ENCODE measurements around the gene BSN. TPM values are rescaled to one million over a fixed set of nuclear protein-coding genes. Genes with fewer than 3 reads are reported as not detected.

BSN gene
- total and polyA plus RNA-seq, 2 donors (not counting 3 experiments of a cell fraction or from before 2014, with no cell fraction given) = 0.04 to 0.27 TPM

DNA sequence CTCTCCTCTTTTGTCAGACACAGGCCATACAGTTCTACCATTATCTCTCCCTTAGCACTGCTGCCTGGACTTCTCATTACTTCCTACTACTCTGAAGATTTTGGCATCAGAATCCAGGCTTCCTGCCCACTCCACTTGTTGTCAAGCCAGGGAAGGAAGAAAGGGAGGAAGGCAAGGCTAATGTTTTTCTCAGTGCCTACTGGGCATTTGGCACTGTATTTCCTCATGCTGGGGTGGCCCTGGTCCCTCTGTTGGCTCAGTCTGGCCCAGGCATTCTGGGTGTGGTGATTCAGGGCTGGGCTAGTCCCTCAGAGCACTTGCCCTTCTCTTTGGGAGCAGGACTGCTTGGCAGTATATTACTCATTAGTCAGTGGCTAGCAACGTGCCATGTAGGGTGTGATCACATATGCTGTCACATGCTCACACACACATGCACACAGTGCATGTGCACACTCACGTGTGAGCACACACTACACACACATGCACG, 52.9 kb downstream of the BSN start:
- H3K4me1 ChIP-seq (ENCODE audit: control insufficient read depth, extremely low read depth, insufficient read depth, low read length) = no peaks in the 10 kb centered on the region
- no peak overlapping the region for H3K27ac ChIP-seq (ENCODE audit: insufficient read depth, low read depth, low read length)
- ChIA-PET POLR2A (no interaction called here), CTCF (no interaction called here)
- TF ChIP-seq CTCF (IDR thresholded peaks at IDR 0.05; ENCODE audit: extremely low read depth in 1 of 2, insufficient read depth in 1 of 2, low read depth in 1 of 2, low read length in 2 of 2) = no peak
- TF ChIP-seq, protein P1, sequence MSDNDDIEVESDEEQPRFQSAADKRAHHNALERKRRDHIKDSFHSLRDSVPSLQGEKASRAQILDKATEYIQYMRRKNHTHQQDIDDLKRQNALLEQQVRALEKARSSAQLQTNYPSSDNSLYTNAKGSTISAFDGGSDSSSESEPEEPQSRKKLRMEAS (IDR thresholded peaks at IDR 0.05; ENCODE audit: insufficient read depth, insufficient read length) = peak; percentile 20
- H4K20me1 ChIP-seq (replicated peaks; ENCODE audit: control insufficient read depth, extremely low read depth, insufficient read depth, low read length) = no peaks in the 10 kb centered on the region
- no peak overlapping the region for H3K9ac ChIP-seq (replicated peaks; ENCODE audit: extremely low read depth, insufficient read depth, low read length)
- no peaks in the 10 kb centered on the region for H3K79me2 ChIP-seq (ENCODE audit: control insufficient read depth, insufficient read depth, low read length)
- peak; percentile 15 for DNase-seq (ENCODE audit: low read depth, low spot score)
- H3K4me3 ChIP-seq (replicated peaks in 1 of 3; ENCODE audit: insufficient read depth in 1 of 3, low read depth in 1 of 3, low read length in 3 of 3) = no peak overlapping the region
- H3K4me2 ChIP-seq (ENCODE audit: insufficient read depth, low read length) = no peak overlapping the region
- intact Hi-C loops (cut with micrococcal nuclease) (no loop called here), dilution Hi-C loops (cut with MboI; ENCODE audit: extremely low pct_ligation_motif_present, low sequenced_read_pairs) (no loop called here)
- no peaks in the 10 kb centered on the region for H3K9me1 ChIP-seq (replicated peaks; ENCODE audit: control insufficient read depth, extremely low read depth, insufficient read depth, low read length)
- H2AFZ ChIP-seq (ENCODE audit: low read depth, low read length) = no peak overlapping the region
- FAIRE-seq = no peak
- no peaks in the 10 kb centered on the region for H3K27me3 ChIP-seq (ENCODE audit: control insufficient read depth in 2 of 2, insufficient read depth in 2 of 2, low read length in 2 of 2)
- H3K36me3 ChIP-seq (ENCODE audit: control insufficient read depth in 2 of 2, extremely low read depth in 1 of 2, insufficient read depth in 2 of 2, low read length in 2 of 2) = no peaks in the 10 kb centered on the region
- H3K9me3 ChIP-seq (replicated peaks; ENCODE audit: control insufficient read depth, insufficient read depth, low read length) = no peaks in the 10 kb centered on the region
- BruUV-seq (replicated peaks) = no TSS peak

DNA sequence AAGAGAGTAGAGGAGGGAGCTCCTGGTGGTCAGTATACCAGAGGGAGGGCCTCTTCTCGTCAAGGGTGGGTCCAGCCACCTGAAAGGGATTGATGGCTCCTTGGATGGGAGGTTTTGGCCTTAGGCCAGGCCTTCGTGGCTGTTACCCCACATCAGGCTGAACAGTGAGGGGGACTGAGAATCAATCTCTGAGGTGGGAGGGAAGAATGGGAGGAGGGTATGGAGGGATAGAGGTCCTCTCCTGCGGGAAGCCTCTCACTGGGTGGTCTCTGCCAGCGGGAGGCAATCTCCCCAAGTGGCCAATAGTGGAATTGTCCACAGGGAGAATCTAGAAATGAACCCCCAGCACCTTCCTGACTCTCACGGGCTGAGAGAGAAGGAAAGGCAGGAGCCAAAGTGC, 53.5 kb downstream of the BSN start:
- intact Hi-C loops (cut with micrococcal nuclease) = no loop called here
- no peaks in the 10 kb centered on the region for H3K79me2 ChIP-seq (ENCODE audit: control insufficient read depth, insufficient read depth, low read length)
- ChIA-PET CTCF (interaction anchor here (0.6 kb wide), 1 partner anchor 158 kb away, joined by 3 read pairs; no protein-coding TSS in a partner anchor), POLR2A (no interaction called here)
- TF ChIP-seq POLR2A (IDR thresholded peaks at IDR 0.05; ENCODE audit: low read depth, low read length) (no peak), CTCF (IDR thresholded peaks at IDR 0.05; ENCODE audit: extremely low read depth in 1 of 2, insufficient read depth in 1 of 2, low read depth in 1 of 2, low read length in 2 of 2) (peak; percentile 18 to 19), MYC (IDR thresholded peaks at IDR 0.05; ENCODE audit: low read depth, low read length) (no peak), GATA2 (IDR thresholded peaks at IDR 0.05; ENCODE audit: insufficient read depth, insufficient read length, low read depth, low read length) (no peak), FOS (IDR thresholded peaks at IDR 0.05; ENCODE audit: borderline replicate concordance, insufficient read depth, low read length) (no peak), JUN (IDR thresholded peaks at IDR 0.05; ENCODE audit: borderline replicate concordance, insufficient read depth, insufficient read length, low read depth) (no peak), EZH2 (IDR thresholded peaks at IDR 0.05; ENCODE audit: borderline replicate concordance, low read depth, low read length, severe bottlenecking) (no peak)
- TF ChIP-seq, protein P1 (IDR thresholded peaks at IDR 0.05; ENCODE audit: insufficient read depth, insufficient read length) = no peak
- FAIRE-seq (peak; percentile 8), DNase-seq (ENCODE audit: low read depth, low spot score) (no peak)
- dilution Hi-C loops (cut with MboI; ENCODE audit: extremely low pct_ligation_motif_present, low sequenced_read_pairs) = no loop called here
- no peaks in the 10 kb centered on the region for H3K36me3 ChIP-seq (ENCODE audit: control insufficient read depth in 2 of 2, extremely low read depth in 1 of 2, insufficient read depth in 2 of 2, low read length in 2 of 2)
- H3K4me2 ChIP-seq (ENCODE audit: insufficient read depth, low read length) = no peak overlapping the region
- H3K9ac ChIP-seq (replicated peaks; ENCODE audit: extremely low read depth, insufficient read depth, low read length) = no peak overlapping the region
- no peak overlapping the region for H3K27ac ChIP-seq (ENCODE audit: insufficient read depth, low read depth, low read length)
- H3K4me3 ChIP-seq (replicated peaks in 1 of 3; ENCODE audit: insufficient read depth in 1 of 3, low read depth in 1 of 3, low read length in 3 of 3) = no peak overlapping the region
- no peak overlapping the region for H2AFZ ChIP-seq (ENCODE audit: low read depth, low read length)
- H3K27me3 ChIP-seq (ENCODE audit: control insufficient read depth in 2 of 2, insufficient read depth in 2 of 2, low read length in 2 of 2) = no peaks in the 10 kb centered on the region
- no peaks in the 10 kb centered on the region for H3K4me1 ChIP-seq (ENCODE audit: control insufficient read depth, extremely low read depth, insufficient read depth, low read length)
- no peaks in the 10 kb centered on the region for H3K9me3 ChIP-seq (replicated peaks; ENCODE audit: control insufficient read depth, insufficient read depth, low read length)
- no peaks in the 10 kb centered on the region for H3K9me1 ChIP-seq (replicated peaks; ENCODE audit: control insufficient read depth, extremely low read depth, insufficient read depth, low read length)
- no TSS peak for BruUV-seq (replicated peaks)
- H4K20me1 ChIP-seq (replicated peaks; ENCODE audit: control insufficient read depth, extremely low read depth, insufficient read depth, low read length) = no peaks in the 10 kb centered on the region

Data from endothelial cell of umbilical vein (primary cell).